Measurements from ENCODE around the gene NINJ1.

The NINJ1 gene

GRCh38 chr9:93131599-93132286 is 2.3 kb downstream of the NINJ1 start:
- DNase-seq: no peak

- DNase-seq: peak; percentile 28
Observed at GRCh38 chr9:93130861-93131481, 3.1 kb downstream of the NINJ1 start.

- DNase-seq: no peak
Observed at GRCh38 chr9:93129691-93130500, 4.2 kb downstream of the NINJ1 start.

- DNase-seq: no peak
Observed at GRCh38 chr9:93129286-93129685, 4.8 kb downstream of the NINJ1 start.

GRCh38 chr9:93128715-93129224 is 5.3 kb downstream of the NINJ1 start:
- no peak for DNase-seq

GRCh38 chr9:93128011-93128714 is 5.9 kb downstream of the NINJ1 start:
- no peak for DNase-seq

GRCh38 chr9:93127395-93127911 is 6.6 kb downstream of the NINJ1 start:
- peak; percentile 19 for DNase-seq

GRCh38 chr9:93126825-93127368 is 7.2 kb downstream of the NINJ1 start:
- DNase-seq: peak; percentile 20

GRCh38 chr9:93126151-93126781 is 7.8 kb downstream of the NINJ1 start:
- DNase-seq: peak; percentile 27

- DNase-seq: no peak
Observed at GRCh38 chr9:93125331-93125894, 8.6 kb downstream of the NINJ1 start.

- peak; percentile 21 for DNase-seq
Observed at GRCh38 chr9:93124793-93125192, 9.3 kb downstream of the NINJ1 start.

- peak; percentile 26 for DNase-seq
Observed at GRCh38 chr9:93123561-93124283, 10.3 kb downstream of the NINJ1 start.

- DNase-seq: peak; percentile 17
Observed at GRCh38 chr9:93122721-93123221, 11.3 kb downstream of the NINJ1 start.

- DNase-seq: peak; percentile 23
Observed at GRCh38 chr9:93121316-93122241, 12.5 kb downstream of the NINJ1 start.

- DNase-seq: peak; percentile 18
Observed at GRCh38 chr9:93120846-93121315, 13.2 kb downstream of the NINJ1 start.

- peak; percentile 40 for DNase-seq
Observed at GRCh38 chr9:93119953-93120845, 13.9 kb downstream of the NINJ1 start.

GRCh38 chr9:93119703-93119952 is 14.4 kb downstream of the NINJ1 start:
- no peak for DNase-seq

All from activated T-cell treated with anti-CD3 and anti-CD28 coated beads, Interleukin-2, amount 50 U/mL, for 1 hour (primary cell).